A673 (cell line): ENCODE results near the gene ANAPC2. TPM values are rescaled to one million over a fixed set of nuclear protein-coding genes. Genes with fewer than 3 reads are reported as not detected.

Source experiments
- BruUV-seq: library from RNA; stranded (reverse); fragments of 400-500 nt; replicated peaks from 2 replicates; lab custom pipeline; 2021; lab: Mats Ljungman, UMichigan
- CTCF ChIA-PET: fragments of 300-600 bp; sonication (Branson Sonifier 250); formaldehyde crosslinking; loops from one replicate; lab custom pipeline; 2022; ENCODE audit warnings: antibody characterized with exemption; lab: Charles Lee
- POLR2A ChIA-PET: fragments of 300-600 bp; sonication (Branson Sonifier 250); formaldehyde crosslinking; loops from one replicate; lab custom pipeline; 2022; ENCODE audit warnings: antibody characterized with exemption; ENCODE audit not compliant: low non-redundant PET; lab: Charles Lee
- DNase-seq: peaks from one replicate; pipeline ENCODE4 v3.0.0-alpha.2; 2015; ENCODE audit warnings: low spot score
- H3K27ac ChIP-seq: fragments of 200-600 bp; sonication (generic); 2 replicates; pipeline ENCODE4 v1.5.1; 2016; ENCODE audit warnings: mixed run types, low read depth, mild to moderate bottlenecking, mixed read lengths, antibody characterized with exemption, low read length; ENCODE audit not compliant: poor library complexity, severe bottlenecking
- H3K27me3 ChIP-seq: fragments of 200-600 bp; sonication (generic); replicated peaks from 2 replicates; pipeline ENCODE4 v1.6.1; 2017; ENCODE audit warnings: mixed run types, low read depth, mild to moderate bottlenecking, mixed read lengths, antibody characterized with exemption, low read length; ENCODE audit not compliant: insufficient read depth, poor library complexity
- H3K36me3 ChIP-seq: fragments of 200-600 bp; sonication (generic); 2 replicates; pipeline ENCODE4 v1.6.1; 2016; ENCODE audit warnings: mixed run types, mild to moderate bottlenecking, mixed read lengths, antibody characterized with exemption, low read length; ENCODE audit not compliant: insufficient read depth, poor library complexity, severe bottlenecking
- H3K4me1 ChIP-seq: fragments of 200-600 bp; sonication (generic); 2 replicates; pipeline ENCODE4 v1.6.1; 2017; ENCODE audit warnings: mixed run types, mild to moderate bottlenecking, mixed read lengths, antibody characterized with exemption, low read length; ENCODE audit not compliant: insufficient read depth, poor library complexity, severe bottlenecking
- H3K4me3 ChIP-seq: fragments of 200-600 bp; sonication (generic); 2 replicates; pipeline ENCODE4 v1.5.1; 2016; ENCODE audit warnings: low read depth, mixed run types, mild to moderate bottlenecking, mixed read lengths, low read length; ENCODE audit not compliant: poor library complexity, severe bottlenecking
- H3K9me3 ChIP-seq: fragments of 200-600 bp; sonication (generic); 2 replicates; pipeline ENCODE4 v1.6.1; 2016; ENCODE audit warnings: mixed run types, low read depth, mild to moderate bottlenecking, mixed read lengths, antibody characterized with exemption, low read length; ENCODE audit not compliant: poor library complexity, severe bottlenecking
- EZH2 ChIP-seq: fragments of 200-600 bp; sonication (generic); IDR thresholded peaks from 2 replicates; pipeline ENCODE4 v1.6.1; 2017; ENCODE audit warnings: borderline replicate concordance, low read depth, mild to moderate bottlenecking, mixed read lengths, antibody characterized with exemption, low read length; ENCODE audit not compliant: poor library complexity, severe bottlenecking
- intact Hi-C: fragments of 100-400 bp; cut with micrococcal nuclease; formaldehyde crosslinking; loops from one replicate; pipeline ENCODE4 v1.10.0; 2022; ENCODE audit not compliant: unreplicated experiment
- total RNA-seq: library from RNA; stranded (reverse); gene quantifications from 2 replicates; pipeline ENCODE4 v1.2.3, GENCODE V29; 2021
- TF ChIP-seq, protein P1 (sequence below): fragments of 300-800, 200-600 bp; sonication (generic); conservative IDR thresholded peaks from 2 replicates; pipeline ENCODE4 v1.5.1; 2017; ENCODE audit warnings: low read depth, mild to moderate bottlenecking, antibody characterized with exemption, low read length, moderate library complexity, mixed read lengths

Gene ANAPC2
- total RNA-seq, 1 experiment from 2014 or later, result 49.6 TPM

DNA sequence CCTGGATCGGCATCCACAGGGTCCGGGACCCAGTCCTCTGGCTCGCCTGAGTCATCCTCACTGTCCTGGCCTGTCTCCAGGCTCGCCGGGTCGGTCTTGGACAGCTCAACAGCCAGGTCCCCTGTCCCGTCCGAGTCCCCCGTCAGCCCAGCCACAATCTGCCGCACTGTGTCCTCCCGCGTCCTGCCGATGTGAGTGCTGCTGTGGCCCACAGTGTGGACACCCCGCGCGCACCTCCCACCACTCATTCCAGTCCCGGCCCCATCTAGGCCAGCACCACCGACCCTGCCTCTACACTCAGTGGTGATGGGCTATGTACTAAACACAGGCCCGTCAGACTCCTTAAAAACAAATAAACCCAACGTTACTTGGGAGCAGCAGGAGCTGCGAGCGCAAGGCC is 6.7 kb downstream of the ANAPC2 start:
- no peak for DNase-seq
- intact Hi-C loops, result no loop called here
- H3K27me3 ChIP-seq, result no peaks in the 10 kb centered on the region
- ChIA-PET POLR2A (no interaction called here), CTCF (interaction anchor here (0.6 kb wide), 1 partner anchor 38 kb away, joined by 4 read pairs; no protein-coding TSS in a partner anchor)
- no peak overlapping the region for H3K4me3 ChIP-seq
- BruUV-seq, result no TSS peak
- no peak overlapping the region for H3K27ac ChIP-seq
- no peaks in the 10 kb centered on the region for H3K4me1 ChIP-seq
- peaks cover 7% of the 10 kb centered on the region for H3K36me3 ChIP-seq
- TF ChIP-seq EZH2, result no peak
- TF ChIP-seq, protein P1, sequence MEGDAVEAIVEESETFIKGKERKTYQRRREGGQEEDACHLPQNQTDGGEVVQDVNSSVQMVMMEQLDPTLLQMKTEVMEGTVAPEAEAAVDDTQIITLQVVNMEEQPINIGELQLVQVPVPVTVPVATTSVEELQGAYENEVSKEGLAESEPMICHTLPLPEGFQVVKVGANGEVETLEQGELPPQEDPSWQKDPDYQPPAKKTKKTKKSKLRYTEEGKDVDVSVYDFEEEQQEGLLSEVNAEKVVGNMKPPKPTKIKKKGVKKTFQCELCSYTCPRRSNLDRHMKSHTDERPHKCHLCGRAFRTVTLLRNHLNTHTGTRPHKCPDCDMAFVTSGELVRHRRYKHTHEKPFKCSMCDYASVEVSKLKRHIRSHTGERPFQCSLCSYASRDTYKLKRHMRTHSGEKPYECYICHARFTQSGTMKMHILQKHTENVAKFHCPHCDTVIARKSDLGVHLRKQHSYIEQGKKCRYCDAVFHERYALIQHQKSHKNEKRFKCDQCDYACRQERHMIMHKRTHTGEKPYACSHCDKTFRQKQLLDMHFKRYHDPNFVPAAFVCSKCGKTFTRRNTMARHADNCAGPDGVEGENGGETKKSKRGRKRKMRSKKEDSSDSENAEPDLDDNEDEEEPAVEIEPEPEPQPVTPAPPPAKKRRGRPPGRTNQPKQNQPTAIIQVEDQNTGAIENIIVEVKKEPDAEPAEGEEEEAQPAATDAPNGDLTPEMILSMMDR, result no peak
- no peaks in the 10 kb centered on the region for H3K9me3 ChIP-seq

DNA sequence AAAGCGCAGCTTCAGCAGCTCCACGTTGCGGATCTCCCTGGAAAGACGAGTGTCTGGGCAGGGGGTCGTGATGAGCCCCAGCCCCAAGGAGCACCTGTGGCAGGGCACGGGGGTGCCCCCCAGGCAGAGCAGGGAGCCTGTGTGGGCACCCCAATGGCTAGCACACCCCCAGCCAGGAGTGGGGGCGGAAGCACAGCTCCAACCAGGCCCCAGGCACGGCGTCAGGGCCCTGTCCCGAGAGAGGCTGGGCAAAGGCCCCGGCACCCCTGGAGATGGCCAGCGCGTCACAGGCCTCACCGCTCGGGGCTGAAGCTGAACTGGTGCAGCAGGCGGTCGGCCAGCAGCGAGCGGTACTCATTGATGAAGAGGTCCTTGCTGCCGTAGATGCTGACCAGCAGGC is 7.9 kb downstream of the ANAPC2 start:
- DNase-seq, result no peak
- no TSS peak for BruUV-seq
- Histone ChIP-seq H3K4me3 (no peak overlapping the region), H3K27ac (no peak overlapping the region), H3K27me3 (no peaks in the 10 kb centered on the region), H3K9me3 (no peaks in the 10 kb centered on the region), H3K4me1 (no peaks in the 10 kb centered on the region), H3K36me3 (peaks cover 7% of the 10 kb centered on the region)
- intact Hi-C loops, result no loop called here
- no peak for TF ChIP-seq EZH2
- TF ChIP-seq, protein P1, result no peak
- ChIA-PET CTCF (no interaction called here), POLR2A (no interaction called here)

DNA sequence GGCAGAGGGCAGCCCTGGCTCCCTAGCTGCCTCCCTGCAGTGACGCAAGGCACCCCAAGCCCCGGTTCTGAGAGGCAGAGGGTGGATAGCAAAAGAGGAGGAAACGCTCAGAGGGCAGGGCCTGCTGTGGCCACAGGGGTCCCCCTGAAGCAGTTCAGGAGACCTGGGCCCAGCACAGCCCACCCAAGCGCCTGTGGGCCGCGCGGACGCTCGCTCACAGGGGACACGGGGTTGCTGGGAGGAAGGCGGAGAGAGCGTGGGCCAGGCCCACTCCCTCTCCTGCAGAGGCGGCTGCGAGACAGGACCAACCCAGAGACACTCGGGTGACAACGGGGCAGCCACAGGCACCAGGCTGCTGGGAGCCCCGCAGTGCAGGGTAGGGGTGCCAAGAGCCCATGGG is 8.6 kb downstream of the ANAPC2 start:
- ChIA-PET POLR2A (no interaction called here), CTCF (no interaction called here)
- H3K36me3 ChIP-seq, result peaks cover 7% of the 10 kb centered on the region
- H3K27me3 ChIP-seq, result no peaks in the 10 kb centered on the region
- BruUV-seq, result no TSS peak
- intact Hi-C loops, result no loop called here
- H3K4me3 ChIP-seq, result no peak overlapping the region
- no peak for DNase-seq
- H3K4me1 ChIP-seq, result peaks cover 3% of the 10 kb centered on the region
- no peaks in the 10 kb centered on the region for H3K9me3 ChIP-seq
- no peak for TF ChIP-seq EZH2
- TF ChIP-seq, protein P1, result no peak
- no peak overlapping the region for H3K27ac ChIP-seq
